Skeletal muscle satellite cell (primary cell): ENCODE measurements around the gene FOXP1.

ENCODE experiments used
- H3K27me3 ChIP-seq: 2 replicates; pipeline ENCODE4 v1.7.0; 2013; ENCODE audit warnings: low read length; ENCODE audit not compliant: control insufficient read depth, insufficient read depth
- H3K36me3 ChIP-seq: 2 replicates; pipeline ENCODE4 v1.7.0; 2013; ENCODE audit warnings: mild to moderate bottlenecking, control low read depth, low read length; ENCODE audit not compliant: insufficient read depth
- H3K4me1 ChIP-seq: 2 replicates; pipeline ENCODE4 v1.7.0; 2013; ENCODE audit warnings: low read length; ENCODE audit not compliant: control insufficient read depth, insufficient read depth
- H3K4me2 ChIP-seq: 2 replicates; pipeline ENCODE4 v1.7.0; 2013; ENCODE audit warnings: mild to moderate bottlenecking, low read length
- H3K4me3 ChIP-seq: 2 replicates; pipeline ENCODE4 v1.7.0; 2013; ENCODE audit warnings: low read length
- H3K9ac ChIP-seq: 2 replicates; pipeline ENCODE4 v1.7.0; 2013; ENCODE audit warnings: mild to moderate bottlenecking, low read depth, low read length, moderate library complexity
- H3K9me3 ChIP-seq: replicated peaks from 2 replicates; pipeline ENCODE4 v1.7.0; 2013; ENCODE audit warnings: mild to moderate bottlenecking, control low read depth, low read length

FOXP1 gene

GRCh38 chr3:71369701-71370391, 213.7 kb downstream of the FOXP1 start:
- Histone ChIP-seq H3K4me3 (no peak overlapping the region), H3K9me3 (no peaks in the 10 kb centered on the region), H3K36me3 (no peaks in the 10 kb centered on the region), H3K9ac (no peak overlapping the region), H3K27me3 (no peaks in the 10 kb centered on the region), H3K4me1 (peaks cover 11% of the 10 kb centered on the region), H3K4me2 (peak overlapping the region; percentile 3)

- no peak overlapping the region for H3K4me2 ChIP-seq
- no peak overlapping the region for H3K9ac ChIP-seq
- no peak overlapping the region for H3K4me3 ChIP-seq
- no peaks in the 10 kb centered on the region for H3K9me3 ChIP-seq
- H3K36me3 ChIP-seq: no peaks in the 10 kb centered on the region
- peaks cover 11% of the 10 kb centered on the region for H3K4me1 ChIP-seq
- H3K27me3 ChIP-seq: no peaks in the 10 kb centered on the region
Measured at GRCh38 chr3:71366988-71367604, 216.4 kb downstream of the FOXP1 start.

DNA sequence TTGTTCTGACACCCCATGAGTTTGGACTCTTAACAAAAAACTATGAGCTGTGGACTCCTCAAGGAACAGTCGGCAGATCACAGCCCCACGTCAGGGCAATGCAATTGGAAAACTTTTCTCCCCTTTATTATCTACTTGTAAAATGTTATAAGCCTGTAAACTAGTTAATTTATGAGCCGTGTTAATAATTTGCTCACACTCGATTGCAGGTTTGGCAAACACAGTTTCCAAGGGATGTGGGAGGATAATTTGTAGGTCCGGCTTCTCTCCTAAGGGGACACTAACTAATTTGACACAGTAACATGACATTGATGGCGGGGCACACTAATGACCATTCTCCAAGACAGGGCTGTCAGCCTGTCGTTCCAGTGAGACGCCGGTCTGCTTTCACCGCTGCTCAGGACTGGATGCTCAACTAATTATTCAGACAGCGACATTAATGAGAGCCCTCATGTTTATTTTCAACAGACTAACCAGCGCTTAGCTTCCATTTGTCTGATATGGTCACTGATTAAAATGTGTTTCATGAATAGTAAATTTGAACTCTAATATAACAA, 222.1 kb downstream of the FOXP1 start:
- H3K4me3 ChIP-seq: no peak overlapping the region
- no peak overlapping the region for H3K4me2 ChIP-seq
- H3K27me3 ChIP-seq: no peaks in the 10 kb centered on the region
- peaks cover 4% of the 10 kb centered on the region for H3K36me3 ChIP-seq
- no peaks in the 10 kb centered on the region for H3K4me1 ChIP-seq
- no peak overlapping the region for H3K9ac ChIP-seq
- no peaks in the 10 kb centered on the region for H3K9me3 ChIP-seq

DNA sequence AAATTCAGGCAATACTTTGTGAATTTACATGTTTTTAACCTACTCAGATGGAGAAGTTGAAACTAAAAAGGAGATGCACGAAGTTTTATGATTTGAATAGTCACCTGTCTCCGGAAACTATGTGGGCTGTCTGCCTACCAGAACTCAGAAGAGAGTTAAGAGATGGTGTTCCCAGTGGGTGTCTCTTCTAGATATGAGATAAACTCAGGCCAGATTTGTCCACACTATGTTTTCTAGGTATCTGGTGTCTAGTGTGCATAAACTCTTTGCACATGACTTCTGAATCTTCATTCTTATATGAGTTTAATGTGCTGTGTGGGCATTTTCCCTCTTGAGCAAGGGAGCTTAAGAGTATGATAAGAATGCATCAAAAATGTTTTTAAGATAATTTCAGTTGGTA, 222.8 kb downstream of the FOXP1 start:
- no peak overlapping the region for H3K4me3 ChIP-seq
- no peaks in the 10 kb centered on the region for H3K9me3 ChIP-seq
- no peak overlapping the region for H3K4me2 ChIP-seq
- H3K9ac ChIP-seq: no peak overlapping the region
- no peaks in the 10 kb centered on the region for H3K27me3 ChIP-seq
- H3K36me3 ChIP-seq: peaks cover 4% of the 10 kb centered on the region
- H3K4me1 ChIP-seq: no peaks in the 10 kb centered on the region

- H3K27me3 ChIP-seq: no peaks in the 10 kb centered on the region
- H3K4me2 ChIP-seq: no peak overlapping the region
- no peaks in the 10 kb centered on the region for H3K4me1 ChIP-seq
- no peak overlapping the region for H3K9ac ChIP-seq
- no peaks in the 10 kb centered on the region for H3K9me3 ChIP-seq
- H3K4me3 ChIP-seq: no peak overlapping the region
- H3K36me3 ChIP-seq: peaks cover 4% of the 10 kb centered on the region
Measured at GRCh38 chr3:71360180-71360579, 223.3 kb downstream of the FOXP1 start.

GRCh38 chr3:71358243-71358642, 225.3 kb downstream of the FOXP1 start:
- Histone ChIP-seq H3K4me1 (no peaks in the 10 kb centered on the region), H3K4me2 (no peak overlapping the region)

DNA sequence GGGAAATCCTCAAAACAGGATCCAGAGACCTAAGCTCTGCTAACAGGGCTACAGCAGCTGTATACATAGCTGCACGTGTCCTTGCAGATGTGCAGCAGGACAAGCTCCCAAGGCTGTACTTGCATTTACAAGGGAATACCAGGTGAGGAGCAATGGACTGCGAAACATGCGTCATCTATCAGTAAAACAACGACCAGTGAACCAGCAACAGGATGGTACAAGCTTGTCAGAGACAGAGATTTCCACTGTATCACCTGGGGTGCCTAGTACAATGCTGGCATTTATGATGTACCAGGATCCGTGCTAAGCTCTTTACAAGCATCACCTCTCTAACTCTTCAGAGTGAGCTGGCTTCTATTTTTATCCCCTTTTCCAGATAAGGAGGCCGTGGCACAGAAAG, 227.3 kb downstream of the FOXP1 start:
- Histone ChIP-seq H3K27me3 (no peaks in the 10 kb centered on the region), H3K9ac (no peak overlapping the region), H3K4me2 (no peak overlapping the region), H3K36me3 (peaks cover 4% of the 10 kb centered on the region), H3K9me3 (no peaks in the 10 kb centered on the region), H3K4me1 (no peaks in the 10 kb centered on the region), H3K4me3 (no peak overlapping the region)

More at GRCh38 chr3:71358243-71358642, 225.3 kb downstream of the FOXP1 start:
- H3K4me3 ChIP-seq: no peak overlapping the region
- peaks cover 4% of the 10 kb centered on the region for H3K36me3 ChIP-seq
- no peak overlapping the region for H3K9ac ChIP-seq
- H3K27me3 ChIP-seq: no peaks in the 10 kb centered on the region
- no peaks in the 10 kb centered on the region for H3K9me3 ChIP-seq

GRCh38 chr3:71355862-71356261, 227.7 kb downstream of the FOXP1 start:
- Histone ChIP-seq H3K36me3 (peaks cover 4% of the 10 kb centered on the region), H3K4me2 (no peak overlapping the region), H3K4me3 (no peak overlapping the region), H3K9me3 (no peaks in the 10 kb centered on the region), H3K27me3 (no peaks in the 10 kb centered on the region), H3K9ac (no peak overlapping the region), H3K4me1 (no peaks in the 10 kb centered on the region)

GRCh38 chr3:71355037-71355436, 228.5 kb downstream of the FOXP1 start:
- Histone ChIP-seq H3K9me3 (no peaks in the 10 kb centered on the region), H3K4me1 (no peaks in the 10 kb centered on the region), H3K4me3 (no peak overlapping the region), H3K9ac (no peak overlapping the region), H3K4me2 (no peak overlapping the region), H3K36me3 (peaks cover 4% of the 10 kb centered on the region), H3K27me3 (no peaks in the 10 kb centered on the region)

GRCh38 chr3:71351403-71352149, 232.0 kb downstream of the FOXP1 start:
- Histone ChIP-seq H3K36me3 (no peaks in the 10 kb centered on the region), H3K9me3 (no peaks in the 10 kb centered on the region), H3K4me1 (no peaks in the 10 kb centered on the region), H3K27me3 (no peaks in the 10 kb centered on the region), H3K4me2 (no peak overlapping the region), H3K9ac (no peak overlapping the region), H3K4me3 (no peak overlapping the region)

GRCh38 chr3:71350998-71351397, 232.5 kb downstream of the FOXP1 start:
- no peak overlapping the region for H3K9ac ChIP-seq
- no peaks in the 10 kb centered on the region for H3K36me3 ChIP-seq
- H3K4me3 ChIP-seq: no peak overlapping the region
- H3K27me3 ChIP-seq: no peaks in the 10 kb centered on the region
- no peak overlapping the region for H3K4me2 ChIP-seq
- H3K9me3 ChIP-seq: no peaks in the 10 kb centered on the region
- H3K4me1 ChIP-seq: no peaks in the 10 kb centered on the region
